ENCODE measurements around the gene MBNL2.

The MBNL2 gene

GRCh38 chr13:97226788-97227627 lies 4.9 kb downstream of the MBNL2 start:
- DNase-seq = peak; percentile 64
- in situ Hi-C loops (cut with MboI; ENCODE audit: low pct_unique_long_range_greater_than_20kb, low sequenced_read_pairs) = no loop called here

- in situ Hi-C loops (cut with MboI; ENCODE audit: low pct_unique_long_range_greater_than_20kb, low sequenced_read_pairs) = no loop called here
- DNase-seq = no peak
Measured at GRCh38 chr13:97228850-97229521, 6.9 kb downstream of the MBNL2 start.

DNA sequence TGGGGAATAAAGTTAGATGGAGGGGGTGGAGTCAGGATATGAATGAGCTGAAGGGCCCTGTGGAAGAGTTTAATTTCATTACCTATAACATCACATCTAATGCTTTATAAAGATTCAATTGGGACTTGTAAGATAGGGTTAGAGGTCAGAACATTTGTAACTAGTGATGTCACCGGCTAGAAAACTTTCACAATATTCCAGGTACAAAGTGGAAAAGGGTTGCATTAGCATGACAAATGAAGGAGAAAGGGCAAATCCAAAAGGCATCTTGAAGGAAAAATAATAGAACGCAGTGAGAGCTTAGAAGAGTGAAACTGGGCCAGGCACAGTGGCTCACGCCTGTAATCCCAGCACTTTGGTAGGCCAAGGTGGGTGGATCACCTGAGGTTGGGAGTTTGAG lies 7.6 kb downstream of the MBNL2 start:
- in situ Hi-C loops (cut with MboI; ENCODE audit: low pct_unique_long_range_greater_than_20kb, low sequenced_read_pairs) = no loop called here
- no peak for DNase-seq

GRCh38 chr13:97231118-97231828 lies 9.1 kb downstream of the MBNL2 start:
- DNase-seq = no peak
- in situ Hi-C loops (cut with MboI; ENCODE audit: low pct_unique_long_range_greater_than_20kb, low sequenced_read_pairs) = no loop called here

DNA sequence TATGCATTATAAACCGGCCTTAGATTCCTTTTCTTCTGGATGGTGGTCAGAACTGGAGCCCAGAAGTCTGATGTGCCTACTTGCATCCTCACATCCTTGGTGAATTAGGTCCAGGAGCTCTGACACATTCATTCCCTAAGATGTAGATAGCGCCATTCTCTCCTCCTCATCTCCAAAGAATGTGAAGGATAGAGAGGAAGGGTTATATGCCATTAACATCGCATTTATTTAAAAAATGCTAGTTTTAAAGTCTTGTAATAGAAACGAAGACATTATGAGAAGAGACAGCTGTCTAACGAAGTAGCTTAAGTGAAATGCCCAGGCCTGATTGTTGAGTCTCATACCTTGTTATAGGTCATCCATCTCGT lies 9.7 kb downstream of the MBNL2 start:
- in situ Hi-C loops (cut with MboI; ENCODE audit: low pct_unique_long_range_greater_than_20kb, low sequenced_read_pairs) = no loop called here
- no peak for DNase-seq

GRCh38 chr13:97233499-97233898 lies 11.4 kb downstream of the MBNL2 start:
- in situ Hi-C loops (cut with MboI; ENCODE audit: low pct_unique_long_range_greater_than_20kb, low sequenced_read_pairs) = no loop called here
- DNase-seq = no peak

- DNase-seq = no peak
- in situ Hi-C loops (cut with MboI; ENCODE audit: low pct_unique_long_range_greater_than_20kb, low sequenced_read_pairs) = no loop called here
Measured at GRCh38 chr13:97234236-97234635, 12.1 kb downstream of the MBNL2 start.

DNA sequence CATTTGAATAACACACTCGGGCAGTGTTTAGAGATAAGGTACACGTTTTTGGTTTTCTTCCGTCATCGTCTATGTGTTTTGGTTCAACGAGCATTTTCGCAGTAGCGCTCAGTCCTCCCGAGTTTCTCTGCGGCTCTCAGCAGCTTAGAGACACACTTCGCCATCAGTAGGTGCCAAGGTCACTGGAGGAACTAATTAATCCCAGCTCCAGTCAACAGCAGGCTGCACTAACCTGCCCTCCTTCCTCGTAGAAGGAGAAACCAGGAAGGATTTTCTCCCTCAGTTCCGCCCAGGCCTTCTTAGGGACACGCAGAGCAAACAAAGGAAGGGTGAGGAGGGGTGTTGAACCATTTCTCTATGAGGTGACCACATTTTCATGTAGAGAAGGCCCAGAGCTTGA lies 12.6 kb downstream of the MBNL2 start:
- DNase-seq = no peak
- in situ Hi-C loops (cut with MboI; ENCODE audit: low pct_unique_long_range_greater_than_20kb, low sequenced_read_pairs) = no loop called here

- DNase-seq = no peak
- in situ Hi-C loops (cut with MboI; ENCODE audit: low pct_unique_long_range_greater_than_20kb, low sequenced_read_pairs) = no loop called here
Measured at GRCh38 chr13:97235549-97236231, 13.6 kb downstream of the MBNL2 start.

GRCh38 chr13:97237388-97237787 lies 15.3 kb downstream of the MBNL2 start:
- in situ Hi-C loops (cut with MboI; ENCODE audit: low pct_unique_long_range_greater_than_20kb, low sequenced_read_pairs) = no loop called here
- no peak for DNase-seq

GRCh38 chr13:97238432-97238831 lies 16.3 kb downstream of the MBNL2 start:
- in situ Hi-C loops (cut with MboI; ENCODE audit: low pct_unique_long_range_greater_than_20kb, low sequenced_read_pairs) = no loop called here

GRCh38 chr13:97238883-97239282 lies 16.8 kb downstream of the MBNL2 start:
- in situ Hi-C loops (cut with MboI; ENCODE audit: low pct_unique_long_range_greater_than_20kb, low sequenced_read_pairs) = no loop called here
- DNase-seq = no peak

More at GRCh38 chr13:97238432-97238831, 16.3 kb downstream of the MBNL2 start:
- DNase-seq = no peak

GRCh38 chr13:97239306-97239705 lies 17.2 kb downstream of the MBNL2 start:
- in situ Hi-C loops (cut with MboI; ENCODE audit: low pct_unique_long_range_greater_than_20kb, low sequenced_read_pairs) = no loop called here
- DNase-seq = no peak

DNA sequence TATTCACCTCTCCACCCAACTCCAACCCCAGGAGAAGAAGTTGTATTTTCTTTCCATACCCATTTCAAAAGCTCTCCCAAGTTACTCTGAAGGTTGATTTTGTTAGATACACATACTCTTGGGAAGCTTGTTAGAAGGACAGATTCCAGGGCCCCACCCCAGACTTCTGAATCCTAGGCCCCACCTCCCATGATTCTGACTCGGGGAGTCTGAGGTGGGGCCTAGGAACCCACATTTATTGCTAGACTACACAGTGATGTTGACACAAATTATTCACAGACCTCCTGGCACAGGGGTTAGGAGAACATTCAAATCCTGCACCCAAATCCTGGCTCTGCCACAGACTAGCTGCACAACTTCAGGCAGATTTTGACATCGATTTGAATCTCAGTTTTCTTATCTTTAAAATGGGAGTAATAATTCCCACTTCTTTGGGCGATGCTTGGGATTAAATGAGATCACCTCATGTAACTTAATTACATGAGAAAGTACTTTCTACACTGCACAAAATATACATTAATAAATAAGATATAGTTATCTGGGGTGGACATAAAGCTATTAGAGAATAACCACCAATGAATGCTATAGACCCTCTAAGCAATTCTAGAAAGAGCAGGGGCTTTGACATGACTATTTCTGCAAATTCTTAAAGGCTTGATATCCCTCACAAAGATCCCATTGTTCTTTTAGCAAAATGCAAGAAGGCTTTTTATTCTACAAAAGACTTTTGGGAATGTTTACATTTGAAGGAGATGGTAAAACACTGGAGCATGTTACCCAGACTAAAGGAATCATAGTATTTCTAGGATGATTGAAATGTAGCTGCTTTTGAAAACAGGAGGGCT lies 18.0 kb downstream of the MBNL2 start:
- DNase-seq = no peak
- in situ Hi-C loops (cut with MboI; ENCODE audit: low pct_unique_long_range_greater_than_20kb, low sequenced_read_pairs) = no loop called here

- DNase-seq = no peak
- in situ Hi-C loops (cut with MboI; ENCODE audit: low pct_unique_long_range_greater_than_20kb, low sequenced_read_pairs) = no loop called here
Measured at GRCh38 chr13:97240788-97241734, 18.9 kb downstream of the MBNL2 start.

DNA sequence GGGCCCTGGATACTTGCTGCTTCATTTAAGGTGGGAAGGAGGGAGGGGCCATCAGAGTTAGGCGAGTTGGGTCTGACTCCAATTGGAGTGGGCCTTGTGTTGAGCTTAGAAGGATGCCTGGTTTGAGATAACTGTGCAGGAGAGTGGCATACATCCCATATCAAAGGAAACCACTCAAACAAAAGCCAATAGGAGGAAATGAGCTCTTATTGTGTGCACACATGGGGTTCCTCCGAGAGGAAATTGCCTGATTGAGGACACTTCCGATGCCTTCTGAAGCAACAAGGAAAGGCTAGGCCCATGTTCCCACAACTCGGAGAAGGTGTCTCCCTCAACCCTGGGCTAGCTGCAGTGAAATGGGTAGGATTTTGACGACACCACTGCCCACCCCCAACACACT lies 19.6 kb downstream of the MBNL2 start:
- DNase-seq = no peak
- in situ Hi-C loops (cut with MboI; ENCODE audit: low pct_unique_long_range_greater_than_20kb, low sequenced_read_pairs) = no loop called here

- in situ Hi-C loops (cut with MboI; ENCODE audit: low pct_unique_long_range_greater_than_20kb, low sequenced_read_pairs) = no loop called here
- no peak for DNase-seq
Measured at GRCh38 chr13:97242755-97243497, 20.8 kb downstream of the MBNL2 start.

All from KBM-7 (cell line).